ENCODE results near the gene PCDHGA4.
A peak's percentile ranks its signal among the peaks of the same experiment; 100 is the strongest.
"Not testable (repeated sequence)": the region's sequence is repeated elsewhere in the genome, so short reads cannot be mapped to it uniquely, and the experiment has no call there.

Gene PCDHGA4

DNA sequence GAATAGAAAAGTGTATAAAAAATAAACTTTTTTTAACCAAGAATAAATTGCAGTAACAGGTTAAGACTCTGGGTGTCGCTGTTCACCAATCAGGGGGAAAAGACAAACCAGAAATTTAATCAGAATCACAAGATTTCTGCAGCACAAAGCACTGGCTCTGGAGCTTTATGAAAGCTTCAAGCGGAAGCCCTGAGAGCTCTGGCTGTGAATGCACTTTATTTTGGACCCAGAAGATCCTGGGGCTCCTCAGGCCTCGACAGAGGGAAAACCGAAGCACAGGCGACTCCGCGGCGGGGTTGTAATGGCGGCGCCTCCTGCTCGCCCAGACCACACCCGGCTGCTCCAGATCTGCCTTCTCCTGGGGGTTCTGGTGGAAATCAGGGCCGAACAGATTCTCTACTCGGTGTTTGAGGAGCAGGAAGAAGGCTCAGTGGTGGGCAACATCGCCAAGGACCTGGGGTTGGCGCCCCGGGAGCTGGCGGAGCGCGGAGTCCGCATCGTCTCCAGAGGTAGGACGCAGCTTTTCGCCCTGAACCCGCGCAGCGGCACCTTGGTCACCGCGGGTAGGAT, at the start of gene PCDHGA4:
PCDHGA4 (plus strand) TSS at position 122 of the 570 bp plus-strand sequence; CDS start at position 209, 87 bp downstream.
- peak in 1 of 2 donors; percentile 45 for DNase-seq (ENCODE audit: low spot score in 2 of 2)
- peaks cover 9% of the 10 kb centered on the region for H3K4me1 Mint-ChIP-seq
- no peak within 1 kb of the TSS for H3K27ac Mint-ChIP-seq
- H3K9me3 Mint-ChIP-seq, result peaks cover 6% of the 10 kb centered on the region
- peak within 1 kb of the TSS; percentile 39 for H3K4me3 Mint-ChIP-seq
- H3K36me3 Mint-ChIP-seq, result no peaks in the 10 kb centered on the region
- no peak for ATAC-seq

DNA sequence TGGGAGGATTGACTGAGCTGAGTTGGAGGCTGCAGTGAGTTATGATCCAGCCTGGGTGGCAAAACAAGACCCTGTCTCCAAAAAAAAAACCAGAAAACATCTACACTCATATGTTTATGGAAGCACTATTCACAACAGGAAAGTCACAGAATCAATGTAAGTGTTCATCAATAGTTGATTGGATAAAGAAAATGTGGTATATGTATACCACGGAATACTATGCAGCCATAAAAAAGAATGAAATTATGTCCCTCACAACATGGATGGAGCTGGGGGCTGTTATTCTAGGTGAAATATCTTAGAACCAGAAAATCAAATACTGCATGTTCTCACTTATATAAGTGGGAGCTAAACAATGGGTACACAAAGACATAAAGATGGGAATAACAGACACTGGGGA, 48.2 kb upstream of the PCDHGA4 start:
- no peaks in the 10 kb centered on the region for H3K4me1 Mint-ChIP-seq
- no peak overlapping the region for H3K27ac Mint-ChIP-seq
- H3K36me3 Mint-ChIP-seq, result no peaks in the 10 kb centered on the region
- peaks cover 21% of the 10 kb centered on the region for H3K9me3 Mint-ChIP-seq
- no peak for DNase-seq (ENCODE audit: low spot score in 2 of 2)
- no peak overlapping the region for H3K4me3 Mint-ChIP-seq
- ATAC-seq, result no peak

GRCh38 chr5:141313711-141314110, 41.1 kb upstream of the PCDHGA4 start:
- no peak for DNase-seq (ENCODE audit: low spot score in 2 of 2)
- peaks cover 39% of the 10 kb centered on the region for H3K9me3 Mint-ChIP-seq
- peaks cover 12% of the 10 kb centered on the region for H3K4me1 Mint-ChIP-seq
- no peak overlapping the region for H3K27ac Mint-ChIP-seq
- peaks cover 33% of the 10 kb centered on the region for H3K36me3 Mint-ChIP-seq
- no peak for ATAC-seq
- H3K4me3 Mint-ChIP-seq, result no peak overlapping the region

DNA sequence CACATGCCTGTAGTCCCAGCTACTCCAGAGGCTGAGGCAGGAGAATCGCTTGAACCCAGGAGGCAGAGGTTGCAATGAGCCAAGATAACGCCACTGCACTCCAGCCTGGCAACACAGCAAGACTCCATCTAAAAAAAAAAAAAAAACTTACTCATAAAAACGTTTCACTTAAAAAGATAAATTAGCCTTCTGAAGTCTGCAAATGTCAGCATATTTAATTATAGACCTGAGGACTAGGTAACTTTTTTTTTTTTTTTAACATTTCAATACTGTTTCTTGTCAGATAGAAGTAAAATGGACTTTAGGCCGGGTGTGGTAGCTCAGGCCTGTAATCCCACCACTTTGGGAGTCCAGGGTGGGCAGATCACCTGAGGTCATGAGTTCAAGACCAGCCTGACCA, 37.9 kb upstream of the PCDHGA4 start:
- peaks cover 42% of the 10 kb centered on the region for H3K9me3 Mint-ChIP-seq
- H3K27ac Mint-ChIP-seq; H3K4me3 Mint-ChIP-seq; ATAC-seq; DNase-seq (ENCODE audit: low spot score in 2 of 2): not testable (repeated sequence)
- peaks cover 54% of the 10 kb centered on the region for H3K36me3 Mint-ChIP-seq
- peaks cover 38% of the 10 kb centered on the region for H3K4me1 Mint-ChIP-seq

DNA sequence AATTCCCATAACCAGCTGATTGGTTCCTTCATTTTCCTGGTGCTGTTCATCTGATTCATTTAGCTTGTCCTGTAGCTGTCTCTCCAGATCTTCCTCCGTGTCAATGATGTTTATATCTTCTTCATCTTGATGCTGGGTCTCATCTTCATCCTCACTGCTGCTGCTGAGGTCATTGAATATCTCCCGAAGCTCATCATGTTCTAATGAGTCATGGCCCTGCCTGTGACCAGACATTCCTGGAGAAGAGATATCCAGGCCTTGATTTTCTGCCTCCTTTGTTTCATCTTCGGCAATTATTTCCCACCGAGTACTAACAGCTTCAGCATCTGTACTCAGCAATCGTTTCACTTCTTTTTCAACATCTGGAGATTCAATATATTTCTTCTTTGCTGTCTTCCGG, 35.6 kb upstream of the PCDHGA4 start:
- DNase-seq (ENCODE audit: low spot score in 2 of 2) (no peak), ATAC-seq (no peak)
- Mint-ChIP-seq H3K36me3 (peaks cover 54% of the 10 kb centered on the region), H3K4me3 (peak overlapping the region; percentile 99), H3K4me1 (peaks cover 38% of the 10 kb centered on the region), H3K27ac (peak overlapping the region; percentile 100), H3K9me3 (peaks cover 31% of the 10 kb centered on the region)

- peaks cover 54% of the 10 kb centered on the region for H3K36me3 Mint-ChIP-seq
- peak overlapping the region; percentile 99 for H3K4me3 Mint-ChIP-seq
- peaks cover 30% of the 10 kb centered on the region for H3K9me3 Mint-ChIP-seq
- H3K27ac Mint-ChIP-seq, result peak overlapping the region; percentile 100
- peaks cover 38% of the 10 kb centered on the region for H3K4me1 Mint-ChIP-seq
- ATAC-seq (no peak), DNase-seq (ENCODE audit: low spot score in 2 of 2) (no peak)
These were observed 35.1 kb upstream of the PCDHGA4 start for GRCh38 chr5:141319699-141320098.

DNA sequence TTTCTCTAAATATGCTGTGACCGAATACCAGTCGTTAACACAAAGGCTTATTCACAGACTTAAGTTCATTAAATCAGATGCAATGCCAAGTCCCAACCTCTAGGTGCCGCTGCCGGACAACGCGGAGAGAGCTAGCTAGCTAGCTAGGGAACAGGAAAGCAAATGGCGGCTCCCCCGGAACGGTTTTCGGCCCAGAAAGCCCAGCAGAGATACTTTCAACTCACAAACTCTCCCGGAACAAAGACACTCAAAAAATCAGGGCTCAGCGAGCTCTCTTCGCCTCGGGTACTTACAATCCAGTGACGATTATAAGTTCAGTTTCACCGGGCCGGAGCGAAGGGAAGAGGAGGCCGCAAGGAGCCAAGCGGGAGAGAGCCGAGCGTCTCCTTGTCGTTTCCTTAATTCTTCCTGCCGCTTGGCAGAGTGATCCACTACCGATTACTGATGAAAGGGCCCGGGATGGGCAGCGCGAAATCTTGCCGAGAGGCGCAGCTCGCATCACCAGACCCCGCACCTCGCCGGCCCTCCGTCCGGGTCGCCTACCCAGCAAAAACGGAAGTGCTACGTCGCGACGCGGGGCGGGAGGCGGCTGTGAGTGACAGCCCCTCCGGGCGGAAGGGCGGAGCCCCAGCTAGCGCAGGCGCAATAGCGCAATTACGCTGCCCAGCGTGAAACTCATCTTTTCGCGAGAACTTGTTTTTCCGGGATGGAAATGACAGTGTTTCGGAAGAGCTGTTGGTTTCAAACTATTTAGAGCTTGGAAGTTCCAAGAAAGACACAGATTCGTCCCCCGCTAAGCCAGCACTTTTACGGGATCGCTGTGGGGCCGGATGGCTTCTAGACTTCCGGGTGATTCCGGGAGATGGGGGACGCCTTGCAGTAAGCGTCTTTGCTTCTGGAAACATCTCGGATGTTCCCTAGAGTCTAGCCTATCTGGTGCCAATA, 34.3 kb upstream of the PCDHGA4 start, which contains the start of gene TAF7:
TAF7 (minus strand) TSS at position 560 of the 945 bp plus-strand sequence. CDS start 740 bp downstream, outside the sequence.
- peak; percentile 84 to 94 for DNase-seq (ENCODE audit: low spot score in 2 of 2)
- H3K36me3 Mint-ChIP-seq, result peaks cover 49% of the 10 kb centered on the region

DNA sequence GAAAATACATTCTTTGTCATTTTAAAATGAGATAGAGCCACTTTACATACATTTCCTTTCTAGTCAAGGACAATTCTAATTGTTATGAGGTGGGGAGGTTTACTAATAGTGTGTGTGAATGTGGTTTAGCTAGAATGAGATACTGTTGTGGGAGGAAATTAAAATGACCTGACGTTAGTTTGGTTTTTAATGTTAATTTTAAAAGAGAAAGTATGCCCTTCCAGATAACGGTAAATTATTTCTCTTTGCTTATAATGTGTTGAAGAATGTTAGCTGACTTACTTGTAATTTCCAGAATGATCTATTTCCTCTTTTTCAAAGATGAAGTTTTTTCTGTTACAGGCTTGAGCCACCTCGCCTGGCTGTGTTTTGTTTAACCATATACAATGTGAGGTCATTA, 32.6 kb upstream of the PCDHGA4 start:
- peaks cover 21% of the 10 kb centered on the region for H3K9me3 Mint-ChIP-seq
- H3K36me3 Mint-ChIP-seq, result peaks cover 40% of the 10 kb centered on the region
- H3K4me1 Mint-ChIP-seq, result peaks cover 39% of the 10 kb centered on the region
- DNase-seq (ENCODE audit: low spot score in 2 of 2) (no peak), ATAC-seq (no peak)
- no peak overlapping the region for H3K27ac Mint-ChIP-seq
- peak overlapping the region; percentile 99 for H3K4me3 Mint-ChIP-seq

More for the DNA sequence above, 34.3 kb upstream of the PCDHGA4 start, which contains the start of gene TAF7:
- Mint-ChIP-seq H3K4me1 (peaks cover 36% of the 10 kb centered on the region), H3K9me3 (peaks cover 22% of the 10 kb centered on the region), H3K27ac (peak within 1 kb of the TSS; percentile 100), H3K4me3 (peak within 1 kb of the TSS; percentile 99)
- peak; percentile 96 for ATAC-seq

GRCh38 chr5:141326088-141326854, 28.6 kb upstream of the PCDHGA4 start:
- peaks cover 4% of the 10 kb centered on the region for H3K9me3 Mint-ChIP-seq

DNA sequence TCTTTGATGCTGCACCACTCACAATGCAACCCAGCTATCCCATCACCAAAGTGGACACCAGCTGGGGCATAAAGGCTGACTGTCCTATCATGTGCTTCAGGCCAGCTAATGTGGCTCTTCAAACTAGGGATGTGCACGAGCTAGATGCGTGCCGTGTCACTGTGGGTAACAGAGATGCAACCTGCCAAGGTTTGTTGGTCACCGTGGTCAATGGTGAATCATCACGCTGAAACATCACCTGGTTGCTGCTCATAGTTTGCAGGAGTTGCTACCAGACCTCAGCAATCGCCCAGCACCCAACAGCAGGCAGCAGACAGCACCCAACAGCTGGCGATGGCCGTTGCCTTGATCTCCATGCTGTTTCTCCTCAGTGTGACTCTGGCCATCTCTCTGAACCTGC, 26.6 kb upstream of the PCDHGA4 start:
- Mint-ChIP-seq H3K9me3 (peaks cover 4% of the 10 kb centered on the region), H3K4me3 (no peak overlapping the region), H3K36me3 (peaks cover 4% of the 10 kb centered on the region), H3K4me1 (peaks cover 7% of the 10 kb centered on the region), H3K27ac (no peak overlapping the region)
- ATAC-seq (peak; percentile 40), DNase-seq (ENCODE audit: low spot score in 2 of 2) (no peak)

More at GRCh38 chr5:141326088-141326854, 28.6 kb upstream of the PCDHGA4 start:
- peak overlapping the region; percentile 76 for H3K27ac Mint-ChIP-seq
- ATAC-seq, result peak; percentile 93
- peak overlapping the region; percentile 88 for H3K4me3 Mint-ChIP-seq
- H3K36me3 Mint-ChIP-seq, result peaks cover 4% of the 10 kb centered on the region
- peak; percentile 43 to 73 for DNase-seq (ENCODE audit: low spot score in 2 of 2)
- H3K4me1 Mint-ChIP-seq, result peaks cover 7% of the 10 kb centered on the region

- no peak within 1 kb of the TSS for H3K27ac Mint-ChIP-seq
- no peak for ATAC-seq
- no peak for DNase-seq (ENCODE audit: low spot score in 2 of 2)
- peaks cover 7% of the 10 kb centered on the region for H3K4me1 Mint-ChIP-seq
- no peak within 1 kb of the TSS for H3K4me3 Mint-ChIP-seq
- peaks cover 16% of the 10 kb centered on the region for H3K9me3 Mint-ChIP-seq
- peaks cover 4% of the 10 kb centered on the region for H3K36me3 Mint-ChIP-seq
These were observed 24.3 kb upstream of the PCDHGA4 start, which contains the start of gene PCDHGA1 for GRCh38 chr5:141330299-141331080. PCDHGA1 (plus strand) TSS chr5:141330514.

- DNase-seq (ENCODE audit: low spot score in 2 of 2); H3K36me3 Mint-ChIP-seq; H3K27ac Mint-ChIP-seq; H3K4me3 Mint-ChIP-seq; ATAC-seq; H3K4me1 Mint-ChIP-seq: not testable (repeated sequence)
- H3K9me3 Mint-ChIP-seq, result peaks cover 22% of the 10 kb centered on the region
These were observed 22.2 kb upstream of the PCDHGA4 start for GRCh38 chr5:141332571-141332970.

DNA sequence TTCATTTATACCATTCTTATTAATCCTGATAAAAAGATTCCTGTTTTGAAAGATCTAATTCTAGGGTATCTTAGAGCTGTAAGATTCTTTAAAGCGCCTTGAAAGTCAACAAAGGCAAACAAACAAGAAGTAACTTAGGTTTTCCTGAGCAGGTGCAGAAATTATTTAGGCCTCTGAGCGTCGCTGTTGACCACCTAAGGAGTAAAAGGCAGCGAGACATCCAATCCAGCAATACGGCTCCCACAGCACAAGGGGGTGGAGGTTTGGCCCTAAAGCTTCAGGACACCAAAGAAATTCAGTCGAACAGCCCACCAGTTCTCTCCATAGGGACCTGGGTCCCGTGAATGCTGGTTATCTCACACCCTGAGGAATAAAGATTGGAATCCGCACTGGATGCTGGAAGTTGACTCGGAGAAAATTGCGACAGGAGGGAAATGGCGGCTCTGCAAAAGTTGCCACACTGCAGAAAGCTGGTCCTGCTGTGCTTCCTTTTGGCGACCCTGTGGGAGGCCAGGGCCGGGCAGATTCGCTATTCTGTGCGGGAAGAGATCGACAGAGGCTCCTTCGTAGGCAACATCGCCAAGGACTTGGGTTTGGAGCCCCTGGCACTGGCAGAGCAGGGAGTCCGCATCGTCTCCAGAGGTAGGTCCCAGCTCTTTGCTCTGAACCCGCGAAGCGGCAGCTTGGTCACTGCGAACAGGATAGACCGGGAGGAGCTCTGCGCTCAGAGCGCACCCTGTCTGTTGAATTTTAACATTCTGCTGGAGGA, 16.1 kb upstream of the PCDHGA4 start, which contains the start of gene PCDHGA2:
PCDHGA2 (plus strand) TSS at position 223 of the 769 bp plus-strand sequence.
- peaks cover 32% of the 10 kb centered on the region for H3K9me3 Mint-ChIP-seq
- no peaks in the 10 kb centered on the region for H3K4me1 Mint-ChIP-seq
- DNase-seq (ENCODE audit: low spot score in 2 of 2), result no peak

More for the DNA sequence above, 16.1 kb upstream of the PCDHGA4 start, which contains the start of gene PCDHGA2:
- Mint-ChIP-seq H3K36me3 (no peaks in the 10 kb centered on the region), H3K27ac (no peak within 1 kb of the TSS), H3K4me3 (no peak within 1 kb of the TSS)
- no peak for ATAC-seq

Measured in stimulated activated effector memory CD8-positive, alpha-beta T cell treated with anti-CD3 and anti-CD28 coated beads, Interleukin-12 subunit alpha, Interleukin-12 subunit beta, amount 100 ng/mL, for 72 hours (primary cell).